ENCODE results near the gene SOX1. TPM values are rescaled to one million over a fixed set of nuclear protein-coding genes. Genes with fewer than 3 reads are reported as not detected.

The SOX1 gene
- total RNA-seq, 1 donor from 2014 or later = 3.3 TPM

DNA sequence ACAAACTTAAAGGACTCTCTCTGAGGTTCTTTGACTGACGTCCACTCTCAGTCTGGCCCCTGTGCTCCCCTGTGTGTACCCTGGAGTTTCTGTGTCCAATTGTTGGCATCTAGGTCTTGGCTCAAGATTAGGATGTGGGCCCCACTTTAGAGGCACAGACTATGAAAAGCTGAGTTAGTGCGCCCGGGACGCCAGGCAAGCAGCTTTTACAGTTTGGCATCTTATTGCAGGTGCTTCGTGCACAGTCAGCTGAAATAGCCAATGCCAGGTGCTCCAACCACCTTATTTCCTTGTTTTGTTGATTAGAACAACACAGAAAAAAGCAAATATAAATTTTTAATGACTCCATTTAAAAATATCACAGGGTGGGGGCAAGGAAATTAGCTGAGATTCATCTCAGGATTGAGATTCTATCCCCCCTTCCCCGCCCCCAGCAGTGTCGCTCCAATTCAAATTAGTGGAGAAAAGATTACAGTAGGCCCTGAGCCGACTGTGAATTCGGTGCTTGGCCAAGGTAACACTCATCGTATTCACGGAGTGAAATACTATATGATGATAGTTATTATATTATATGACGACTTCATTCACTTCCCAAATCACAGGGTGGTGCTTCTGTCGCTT is 4.3 kb downstream of the SOX1 start:
- DNase-seq (ENCODE audit: low spot score) = peak; percentile 32
- peaks cover 49% of the 10 kb centered on the region for H3K4me1 Mint-ChIP-seq
- H3K9ac ChIP-seq = no peak overlapping the region
- no peak overlapping the region for H3K27ac ChIP-seq
- peaks cover 39% of the 10 kb centered on the region for H4K20me1 ChIP-seq (ENCODE audit: low read depth)
- H3K27me3 Mint-ChIP-seq (ENCODE audit: insufficient read depth, low read depth) = peaks cover 30% of the 10 kb centered on the region
- peaks cover 14% of the 10 kb centered on the region for H3K36me3 Mint-ChIP-seq
- H3K4me1 ChIP-seq = peaks cover 55% of the 10 kb centered on the region
- TF ChIP-seq EZH2 (IDR thresholded peaks at IDR 0.05) (peak; percentile 76), EZH2phosphoT487 (IDR thresholded peaks at IDR 0.05) (no peak)
- peaks cover 89% of the 10 kb centered on the region for H3K27me3 ChIP-seq
- peak overlapping the region; percentile 90 for H3K4me2 ChIP-seq
- H3K9me3 ChIP-seq (ENCODE audit: low read depth) = no peaks in the 10 kb centered on the region
- peak overlapping the region; percentile 61 for H3K4me3 ChIP-seq
- H3K27ac Mint-ChIP-seq = peak overlapping the region; percentile 99
- H3K9me3 Mint-ChIP-seq = no peaks in the 10 kb centered on the region
- peaks cover 65% of the 10 kb centered on the region for H3F3A ChIP-seq (ENCODE audit: low read depth)
- peak overlapping the region; percentile 94 for H3K4me3 Mint-ChIP-seq
- no peak overlapping the region for H2AFZ ChIP-seq (replicated peaks)
- H3K79me2 ChIP-seq (ENCODE audit: low read depth) = peaks cover 9% of the 10 kb centered on the region
- no peaks in the 10 kb centered on the region for H3K36me3 ChIP-seq

DNA sequence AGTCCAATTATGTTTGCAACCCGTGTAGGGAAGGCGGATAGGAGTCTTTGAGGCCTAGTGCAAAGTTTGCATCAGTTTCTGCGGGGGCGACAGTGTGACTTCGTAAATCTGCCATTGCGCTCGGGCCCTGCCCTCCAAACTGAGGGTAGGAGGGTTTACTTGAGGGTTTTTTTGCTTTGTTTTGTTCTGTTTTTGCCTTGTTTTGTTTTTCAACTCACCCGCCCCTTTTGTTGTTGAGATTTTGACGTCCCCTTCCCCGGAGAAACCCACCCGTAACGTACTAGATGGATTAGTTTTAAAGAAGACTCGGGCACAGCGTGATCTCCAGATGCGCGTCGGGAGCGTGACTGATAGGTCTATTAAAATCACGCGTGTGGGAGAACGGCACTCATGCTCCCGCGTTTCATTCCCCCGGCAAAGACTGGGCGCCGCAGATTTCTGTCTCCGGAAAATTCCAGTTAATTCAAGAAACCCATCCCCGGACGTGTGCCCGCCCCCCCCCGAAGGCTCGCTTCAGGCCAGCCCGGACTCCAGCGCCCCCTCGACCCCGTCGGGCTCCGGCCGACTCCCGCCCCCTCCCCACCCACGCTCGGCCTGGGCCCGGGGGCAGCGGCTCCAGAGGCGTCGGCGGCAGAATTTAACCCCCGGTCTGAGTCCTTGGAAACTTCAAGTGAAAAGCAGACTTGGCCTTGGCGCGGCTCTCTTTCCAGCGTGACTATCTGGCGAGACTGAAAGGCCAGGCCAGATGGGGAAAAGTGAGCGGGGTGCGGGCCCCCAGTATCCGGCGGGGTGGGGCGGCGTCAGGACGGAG is 5.0 kb downstream of the SOX1 start:
- H3K4me2 ChIP-seq = peak overlapping the region; percentile 90
- peak overlapping the region; percentile 99 for H3K27ac Mint-ChIP-seq
- no peak overlapping the region for H3K27ac ChIP-seq

GRCh38 chr13:112072534-112073244 is 5.7 kb downstream of the SOX1 start:
- Histone ChIP-seq H3K4me2 (peak overlapping the region; percentile 90), H3K27ac (peak overlapping the region; percentile 90)
- H3K36me3 Mint-ChIP-seq = peaks cover 14% of the 10 kb centered on the region

More for the DNA sequence above, 5.0 kb downstream of the SOX1 start:
- Mint-ChIP-seq H3K27me3 (ENCODE audit: insufficient read depth, low read depth) (peaks cover 29% of the 10 kb centered on the region), H3K9me3 (no peaks in the 10 kb centered on the region), H3K4me1 (peaks cover 54% of the 10 kb centered on the region), H3K4me3 (peak overlapping the region; percentile 94), H3K36me3 (peaks cover 14% of the 10 kb centered on the region)
- no peaks in the 10 kb centered on the region for H3K9me3 ChIP-seq (ENCODE audit: low read depth)
- H4K20me1 ChIP-seq (ENCODE audit: low read depth) = peaks cover 39% of the 10 kb centered on the region
- peaks cover 53% of the 10 kb centered on the region for H3K4me1 ChIP-seq
- peaks cover 89% of the 10 kb centered on the region for H3K27me3 ChIP-seq
- DNase-seq (ENCODE audit: low spot score) = peak; percentile 59
- peak overlapping the region; percentile 61 for H3K4me3 ChIP-seq
- peaks cover 9% of the 10 kb centered on the region for H3K79me2 ChIP-seq (ENCODE audit: low read depth)
- no peak overlapping the region for H2AFZ ChIP-seq (replicated peaks)
- TF ChIP-seq, protein P1, sequence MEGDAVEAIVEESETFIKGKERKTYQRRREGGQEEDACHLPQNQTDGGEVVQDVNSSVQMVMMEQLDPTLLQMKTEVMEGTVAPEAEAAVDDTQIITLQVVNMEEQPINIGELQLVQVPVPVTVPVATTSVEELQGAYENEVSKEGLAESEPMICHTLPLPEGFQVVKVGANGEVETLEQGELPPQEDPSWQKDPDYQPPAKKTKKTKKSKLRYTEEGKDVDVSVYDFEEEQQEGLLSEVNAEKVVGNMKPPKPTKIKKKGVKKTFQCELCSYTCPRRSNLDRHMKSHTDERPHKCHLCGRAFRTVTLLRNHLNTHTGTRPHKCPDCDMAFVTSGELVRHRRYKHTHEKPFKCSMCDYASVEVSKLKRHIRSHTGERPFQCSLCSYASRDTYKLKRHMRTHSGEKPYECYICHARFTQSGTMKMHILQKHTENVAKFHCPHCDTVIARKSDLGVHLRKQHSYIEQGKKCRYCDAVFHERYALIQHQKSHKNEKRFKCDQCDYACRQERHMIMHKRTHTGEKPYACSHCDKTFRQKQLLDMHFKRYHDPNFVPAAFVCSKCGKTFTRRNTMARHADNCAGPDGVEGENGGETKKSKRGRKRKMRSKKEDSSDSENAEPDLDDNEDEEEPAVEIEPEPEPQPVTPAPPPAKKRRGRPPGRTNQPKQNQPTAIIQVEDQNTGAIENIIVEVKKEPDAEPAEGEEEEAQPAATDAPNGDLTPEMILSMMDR (IDR thresholded peaks at IDR 0.05) = no peak
- peak; percentile 51 for TF ChIP-seq EZH2 (IDR thresholded peaks at IDR 0.05)
- H3F3A ChIP-seq (ENCODE audit: low read depth) = peaks cover 61% of the 10 kb centered on the region
- no peak overlapping the region for H3K9ac ChIP-seq
- no peaks in the 10 kb centered on the region for H3K36me3 ChIP-seq

More at GRCh38 chr13:112072534-112073244, 5.7 kb downstream of the SOX1 start:
- Histone ChIP-seq H4K20me1 (ENCODE audit: low read depth) (peaks cover 36% of the 10 kb centered on the region), H3K9ac (no peak overlapping the region), H3K4me1 (peaks cover 54% of the 10 kb centered on the region), H3K4me3 (peak overlapping the region; percentile 61), H2AFZ (replicated peaks) (no peak overlapping the region), H3K27me3 (peaks cover 89% of the 10 kb centered on the region), H3K79me2 (ENCODE audit: low read depth) (peaks cover 9% of the 10 kb centered on the region), H3K36me3 (no peaks in the 10 kb centered on the region), H3F3A (ENCODE audit: low read depth) (peaks cover 56% of the 10 kb centered on the region), H3K9me3 (ENCODE audit: low read depth) (no peaks in the 10 kb centered on the region)
- H3K9me3 Mint-ChIP-seq = no peaks in the 10 kb centered on the region
- TF ChIP-seq, protein P1 (IDR thresholded peaks at IDR 0.05) = no peak
- TF ChIP-seq EZH2phosphoT487 (IDR thresholded peaks at IDR 0.05) (no peak), EZH2 (IDR thresholded peaks at IDR 0.05) (no peak)
- H3K27me3 Mint-ChIP-seq (ENCODE audit: insufficient read depth, low read depth) = peaks cover 29% of the 10 kb centered on the region
- H3K27ac Mint-ChIP-seq = peak overlapping the region; percentile 60
- peak; percentile 88 for DNase-seq (ENCODE audit: low spot score)
- H3K4me1 Mint-ChIP-seq = peaks cover 56% of the 10 kb centered on the region
- H3K4me3 Mint-ChIP-seq = peak overlapping the region; percentile 94
